K562 (cell line): ENCODE data around the gene TIMM44. TPM values are rescaled to one million over a fixed set of nuclear protein-coding genes. Genes with fewer than 3 reads are reported as not detected.
A peak's percentile ranks its signal among the peaks of the same experiment; 100 is the strongest.

Experiments used
- ARID2 ChIP-seq: fragments of 450-650 bp; IDR thresholded peaks from 2 replicates; pipeline ENCODE4 v1.6.1; 2017; ENCODE audit warnings: antibody characterized with exemption, mild to moderate bottlenecking
- ATF1 ChIP-seq, 2 experiments: fragments of 450-650 bp in 1 of 2; IDR thresholded peaks; 2 replicates each; pipeline ENCODE4 v1.6.1; 2016; ENCODE audit warnings: missing compliant biosample characterization in 1 of 2, missing genetic modification characterization in 1 of 2
- ATF6 ChIP-seq: sonication (generic); formaldehyde crosslinking; IDR thresholded peaks from 2 replicates; pipeline ENCODE4 v1.4.0; 2020; ENCODE audit warnings: mild to moderate bottlenecking, missing genetic modification reagents
- CCNT2 ChIP-seq: IDR thresholded peaks from 2 replicates; pipeline ENCODE4 v1.6.1; 2011; ENCODE audit warnings: borderline replicate concordance, low read depth, mild to moderate bottlenecking, moderate library complexity, mixed read lengths, low read length; ENCODE audit not compliant: insufficient read length; ENCODE audit errors: extremely low read depth
- COPS2 ChIP-seq: fragments of 450-650 bp; conservative IDR thresholded peaks from 2 replicates; pipeline ENCODE4 v1.6.1; 2016; ENCODE audit warnings: mild to moderate bottlenecking, moderate library complexity
- KAT7 ChIP-seq: sonication (generic); formaldehyde crosslinking; IDR thresholded peaks from 2 replicates; pipeline ENCODE4 v1.8.0; 2022; ENCODE audit warnings: missing genetic modification reagents, mild to moderate bottlenecking, borderline replicate concordance
- MYBL2 ChIP-seq, 2 experiments: fragments of 450-650 bp in 1 of 2; sonication (generic) in 1 of 2; formaldehyde crosslinking in 1 of 2; IDR thresholded peaks; 2 replicates each; pipeline versions ENCODE4 v1.6.1 to v1.8.1; 2017 to 2022; ENCODE audit warnings: borderline replicate concordance in 1 of 2, inconsistent platforms in 1 of 2, low read depth in 1 of 2, mild to moderate bottlenecking in 1 of 2, missing genetic modification reagents in 1 of 2, moderate library complexity in 1 of 2
- PHF8 ChIP-seq: fragments of 200-600 bp; sonication (generic); IDR thresholded peaks from 2 replicates; pipeline ENCODE4 v1.6.1; 2012; ENCODE audit warnings: mixed run types, mild to moderate bottlenecking, inconsistent platforms, low read length, moderate library complexity, borderline replicate concordance
- RBM25 ChIP-seq: fragments of 200-400 bp; formaldehyde crosslinking; IDR thresholded peaks from 2 replicates; pipeline ENCODE4 v1.6.1; 2018; ENCODE audit warnings: low read length, low read depth, moderate library complexity; ENCODE audit not compliant: severe bottlenecking
- ZBTB9 ChIP-seq: fragments of 450-650 bp; formaldehyde crosslinking; IDR thresholded peaks from 2 replicates; pipeline ENCODE4 v1.4.0; 2020; ENCODE audit warnings: mild to moderate bottlenecking, moderate library complexity
- ZNF146 ChIP-seq: IDR thresholded peaks from one replicate; pipeline ENCODE4 v1.6.1; 2018; ENCODE audit warnings: missing compliant biosample characterization; ENCODE audit not compliant: unreplicated experiment
- ZNF274 ChIP-seq: IDR thresholded peaks from 2 replicates; pipeline ENCODE4 v1.6.1; 2011; ENCODE audit warnings: low read depth, mild to moderate bottlenecking, low read length, moderate library complexity, borderline replicate concordance
- ZNF282 ChIP-seq: sonication (generic); formaldehyde crosslinking; IDR thresholded peaks from 2 replicates; pipeline ENCODE4 v1.8.1; 2023; ENCODE audit warnings: missing genetic modification reagents
- ZNF311 ChIP-seq: fragments of 250-450 bp; sonication (Bioruptor Pico); IDR thresholded peaks from 2 replicates; pipeline ENCODE4 v1.4.0; 2020; ENCODE audit warnings: mild to moderate bottlenecking, moderate library complexity
- ZNF583 ChIP-seq: fragments of 250-450 bp; sonication (Bioruptor Pico); IDR thresholded peaks from 2 replicates; pipeline ENCODE4 v1.4.0; 2020
- ZNF609 ChIP-seq: sonication (generic); formaldehyde crosslinking; IDR thresholded peaks from 2 replicates; pipeline ENCODE4 v1.8.1; 2023; ENCODE audit warnings: missing genetic modification reagents, mild to moderate bottlenecking, borderline replicate concordance
- ZNF644 ChIP-seq: fragments of 200-800 bp; sonication (Bioruptor generic); IDR thresholded peaks from 2 replicates; pipeline ENCODE4 v1.6.1; 2016; ENCODE audit warnings: low read depth, missing genetic modification characterization, missing compliant biosample characterization
- ZNF764 ChIP-seq: fragments of 250-450 bp; sonication (Bioruptor Pico); IDR thresholded peaks from 2 replicates; pipeline ENCODE4 v1.4.0; 2020; ENCODE audit warnings: low read depth, mild to moderate bottlenecking, moderate library complexity
- ZNF77 ChIP-seq: fragments of 250-450 bp; sonication (Bioruptor Pico); IDR thresholded peaks from 2 replicates; pipeline ENCODE4 v1.5.0; 2020
- polyA plus RNA-seq, 8 experiments: library from polyadenylated mRNA; depleted of rRNA in 4 of 8; stranded (reverse) in 5 of 8; unstranded in 3 of 8; fragments of >200 nt; fragmentation: Nextera tagmentation in 2 of 8; fragmentation: Illumina TruSeq in 1 of 8; extraction: Ambion mirVana in 2 of 8; extraction: Trizol in 1 of 8; gene quantifications; 2 replicates each; pipeline versions ENCODE4 v1.2.1 to v1.2.3, GENCODE V29; 2011 to 2014; ENCODE audit warnings: inconsistent platforms in 1 of 8, missing spikeins in 1 of 8
- total RNA-seq, 7 experiments: library from RNA; depleted of rRNA in 6 of 7; stranded (reverse); fragments of >200 nt in 6 of 7; fragmentation: Illumina TruSeq in 2 of 7; extraction: Trizol in 2 of 7; gene quantifications; 2 replicates each; pipeline versions ENCODE4 v1.2.1 to v1.2.3, GENCODE V29; 2011 to 2021; ENCODE audit warnings: low replicate concordance in 1 of 7

Gene TIMM44
- total and polyA plus RNA-seq, 9 of the 15 experiments (the other 6 are each of a cell fraction or from before 2014, with no cell fraction given), result 10.3 to 231 (median 89.3) TPM

GRCh38 chr19:7925171-7925851, 18.2 kb downstream of the TIMM44 start (continued):
- TF ChIP-seq ZBTB9 (CRISPR knock-in tag) (no peak), ZNF583 (0 out of 2 replicates have a peak, but pooled peaks have one; percentile 6), ZNF311 (CRISPR knock-in tag) (no peak), ZNF644 (tag) (no peak), ATF6 (CRISPR knock-in tag) (peak; percentile 69; the same call in 1 of the 2 replicates), COPS2 (no peak), ZNF77 (no peak), CCNT2 (peak; percentile 60), MYBL2 (IDR thresholded peaks at IDR 0.05; ENCODE audit: low read depth) (no peak), MYBL2 (CRISPR knock-in tag; IDR thresholded peaks at IDR 0.05; ENCODE audit: borderline replicate concordance) (no peak), ARID2 (no peak), ZNF764 (CRISPR knock-in tag) (no peak), RBM25 (no peak), KAT7 (CRISPR knock-in tag) (no peak; the same call in 1 of the 2 replicates), ZNF282 (peak; percentile 86; the same call in 1 of the 2 replicates), ZNF274 (no peak), ZNF146 (CRISPR knock-in tag) (no peak), ATF1 (CRISPR knock-in tag; IDR thresholded peaks at IDR 0.05) (no peak), ATF1 (tag; IDR thresholded peaks at IDR 0.05) (peak; percentile 71), PHF8 (peak; percentile 41; the same call in 1 of the 2 replicates), ZNF609 (CRISPR knock-in tag) (0 out of 2 replicates have a peak, but pooled peaks have one; percentile 81)
